IPS-18c (cell line): ENCODE data around the gene PSORS1C1.
"Not testable (repeated sequence)": the region's sequence is repeated elsewhere in the genome, so short reads cannot be mapped to it uniquely, and the experiment has no call there.

Experiments
- H3K4me3 ChIP-seq: 2 replicates; pipeline ENCODE4 v1.7.0; 2013; ENCODE audit warnings: low read depth, mild to moderate bottlenecking, low read length, moderate library complexity; ENCODE audit not compliant: insufficient read depth
- H3K9me3 ChIP-seq: one replicate; pipeline ENCODE4 v1.6.1; 2013; ENCODE audit warnings: mild to moderate bottlenecking, low read length, moderate library complexity; ENCODE audit not compliant: control insufficient read depth, insufficient read depth

Gene PSORS1C1

DNA sequence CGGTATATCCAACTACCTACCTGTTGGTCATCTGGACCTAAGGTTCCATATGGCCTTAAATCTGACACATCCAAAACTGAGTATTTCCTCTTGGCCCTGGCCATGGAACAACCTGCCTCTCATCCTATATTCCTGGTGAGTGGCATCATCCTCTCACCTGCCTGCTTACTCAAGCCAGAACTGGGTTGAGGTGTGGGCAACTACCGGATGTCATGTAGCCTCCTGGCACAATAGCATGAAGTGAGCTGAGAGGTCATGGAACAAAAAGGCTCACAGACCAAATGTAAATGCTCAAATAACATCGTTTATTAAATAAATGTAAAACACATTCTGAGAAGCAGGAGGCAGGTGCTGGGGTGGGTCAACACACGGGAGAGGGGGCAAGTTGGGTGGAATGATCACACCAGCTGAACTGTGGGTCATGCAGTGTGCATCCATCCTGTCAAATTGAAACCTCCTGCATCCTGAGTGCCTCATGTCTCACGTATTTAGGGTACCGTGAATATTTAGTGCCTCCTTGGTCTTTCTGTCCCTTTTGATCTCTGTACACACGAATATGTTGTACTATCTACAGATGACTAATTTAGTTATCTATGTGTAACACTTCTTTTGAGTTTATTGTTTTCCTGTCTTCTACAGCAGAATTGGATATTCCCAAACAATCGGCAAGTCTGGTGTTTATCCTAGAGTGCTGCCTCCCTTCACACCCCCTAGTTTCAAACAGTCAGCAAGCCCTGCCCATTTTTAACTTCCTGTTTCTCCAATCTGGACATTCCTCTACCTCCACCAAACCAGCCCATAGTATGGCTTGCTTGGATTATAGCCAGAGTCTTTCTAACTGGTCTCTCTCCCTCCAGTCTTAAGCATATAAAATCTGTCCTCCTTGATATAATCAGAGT is 63.8 kb downstream of the PSORS1C1 start:
- Histone ChIP-seq H3K9me3 (no peaks in the 10 kb centered on the region), H3K4me3 (no peak overlapping the region)

- no peaks in the 10 kb centered on the region for H3K9me3 ChIP-seq
- no peak overlapping the region for H3K4me3 ChIP-seq
These were observed 64.4 kb downstream of the PSORS1C1 start for GRCh38 chr6:31179042-31179386.

DNA sequence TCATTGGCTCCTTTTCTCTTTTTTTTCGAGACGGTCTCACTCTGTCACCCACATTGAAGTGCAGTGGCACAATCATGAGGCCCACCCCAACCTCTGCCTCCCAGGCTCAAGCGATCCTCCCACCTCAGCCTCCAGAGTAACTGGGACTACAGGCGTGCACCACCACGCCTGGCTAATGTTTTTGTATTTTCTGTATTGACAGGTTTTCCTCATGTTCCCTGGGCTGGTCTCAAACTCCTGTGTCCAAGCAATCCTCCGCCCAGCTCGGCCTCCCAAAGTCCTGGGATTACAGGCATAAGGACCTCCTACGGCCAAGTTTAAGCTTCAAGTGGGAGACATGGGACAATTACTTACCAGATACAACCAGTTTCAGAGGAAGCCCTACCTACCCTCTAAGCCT is 65.3 kb downstream of the PSORS1C1 start:
- H3K9me3 ChIP-seq = no peaks in the 10 kb centered on the region
- H3K4me3 ChIP-seq = no peak overlapping the region

DNA sequence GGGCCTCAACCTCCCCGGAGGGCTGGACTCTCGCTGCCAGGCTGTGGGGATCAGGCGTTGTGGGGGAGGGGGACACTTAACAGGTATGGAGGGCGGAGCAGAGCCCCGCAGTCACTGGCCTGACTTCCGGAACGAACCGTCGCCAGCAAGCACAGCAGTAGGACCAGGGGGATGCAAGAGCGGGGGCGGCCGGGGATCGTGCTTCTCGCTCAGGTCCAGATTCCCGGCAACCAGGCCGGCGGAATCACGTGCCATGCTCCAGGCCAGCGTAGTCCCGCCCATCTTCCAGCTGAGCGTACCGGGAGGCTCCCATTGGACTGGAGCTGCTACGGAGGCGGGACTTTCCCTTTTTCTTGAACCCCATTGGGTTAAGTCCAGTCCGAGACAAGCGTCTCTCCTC is 65.9 kb downstream of the PSORS1C1 start:
- H3K4me3 ChIP-seq = no peak overlapping the region; the same call in 1 of the 2 replicates
- no peaks in the 10 kb centered on the region for H3K9me3 ChIP-seq

GRCh38 chr6:31183287-31183686 is 68.7 kb downstream of the PSORS1C1 start:
- H3K4me3 ChIP-seq, H3K9me3 ChIP-seq: not testable (repeated sequence)

- not testable (repeated sequence) for H3K4me3 ChIP-seq, H3K9me3 ChIP-seq
These were observed 69.3 kb downstream of the PSORS1C1 start for GRCh38 chr6:31183859-31184258.

- not testable (repeated sequence) for H3K4me3 ChIP-seq, H3K9me3 ChIP-seq
These were observed 71.1 kb downstream of the PSORS1C1 start for GRCh38 chr6:31185695-31186051.

DNA sequence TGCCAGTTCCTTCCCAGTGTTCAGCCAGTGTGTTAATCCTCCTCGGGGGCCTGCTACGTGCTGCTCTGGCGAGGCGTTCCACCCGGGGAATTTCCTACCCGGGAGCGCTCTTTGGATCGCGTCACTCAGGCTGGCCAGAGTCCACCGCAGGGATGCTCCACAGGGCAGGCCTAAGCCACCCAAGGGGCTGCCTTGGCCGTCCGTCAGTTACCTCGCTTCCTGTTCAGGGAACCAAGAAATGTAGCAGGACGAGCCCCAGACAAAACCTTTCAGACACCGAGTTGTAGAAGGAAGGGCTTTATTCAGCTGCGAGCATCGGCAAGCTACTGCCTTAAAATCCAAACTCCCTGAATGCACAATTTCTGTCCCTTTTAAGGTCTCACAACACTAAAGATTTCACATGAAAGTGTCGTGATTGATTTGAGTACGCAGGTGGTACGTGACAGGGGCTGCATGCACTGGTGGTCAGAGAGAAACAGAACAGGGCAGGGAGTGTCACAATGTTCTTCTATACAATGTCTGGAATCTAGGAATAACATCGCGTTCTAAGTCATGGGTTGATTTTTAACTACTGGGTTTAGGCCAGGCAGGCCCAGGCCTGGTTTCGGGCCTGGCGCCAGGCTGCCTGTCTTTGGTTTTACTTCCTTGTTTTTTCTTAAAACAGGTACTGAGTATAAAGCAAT is 71.6 kb downstream of the PSORS1C1 start:
- Histone ChIP-seq H3K4me3 (no peak overlapping the region), H3K9me3 (no peaks in the 10 kb centered on the region)

- H3K4me3 ChIP-seq = no peak overlapping the region
- no peaks in the 10 kb centered on the region for H3K9me3 ChIP-seq
These were observed 73.2 kb downstream of the PSORS1C1 start for GRCh38 chr6:31187780-31188194.

- not testable (repeated sequence) for H3K9me3 ChIP-seq, H3K4me3 ChIP-seq
These were observed 74.6 kb downstream of the PSORS1C1 start for GRCh38 chr6:31189223-31189622.
